Stimulated activated CD8-positive, alpha-beta memory T cell treated with anti-CD3 and anti-CD28 coated beads, Interleukin-15, amount 100 ng/mL, for 1 hour (primary cell): ENCODE data around the gene BMP8A.
A peak's percentile ranks its signal among the peaks of the same experiment; 100 is the strongest.
"Not testable (repeated sequence)": the region's sequence is repeated elsewhere in the genome, so short reads cannot be mapped to it uniquely, and the experiment has no call there.

Source experiments
- DNase-seq: peaks from one replicate; pipeline ENCODE4 v3.0.0-alpha.2; 2020; ENCODE audit warnings: low read depth

BMP8A gene

GRCh38 chr1:39527190-39527579 lies 35.7 kb downstream of the BMP8A start:
- not testable (repeated sequence) for DNase-seq

- no peak for DNase-seq
Observed at GRCh38 chr1:39528082-39528481, 36.6 kb downstream of the BMP8A start.

GRCh38 chr1:39529901-39530535 lies 38.6 kb downstream of the BMP8A start:
- DNase-seq: no peak

DNA sequence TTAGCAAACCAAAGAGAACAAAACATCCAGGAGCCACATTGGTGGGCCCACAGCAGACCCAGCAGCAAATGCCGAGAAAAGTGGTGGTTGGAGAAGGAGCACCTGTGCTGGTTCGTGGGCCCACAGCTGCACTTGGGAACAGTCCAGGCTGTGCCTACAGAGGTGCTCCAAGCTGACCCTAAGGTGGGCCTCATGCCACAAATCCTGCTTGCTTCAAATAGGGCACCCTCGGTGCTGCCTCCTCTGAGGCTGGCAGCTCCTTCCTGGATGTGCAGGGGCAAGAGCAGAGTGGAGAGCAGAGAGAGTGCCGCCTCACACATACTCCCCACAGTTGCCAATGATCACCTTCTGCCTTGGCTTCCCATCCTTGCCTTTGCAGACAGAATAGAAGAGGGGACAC lies 40.1 kb downstream of the BMP8A start:
- no peak for DNase-seq

DNA sequence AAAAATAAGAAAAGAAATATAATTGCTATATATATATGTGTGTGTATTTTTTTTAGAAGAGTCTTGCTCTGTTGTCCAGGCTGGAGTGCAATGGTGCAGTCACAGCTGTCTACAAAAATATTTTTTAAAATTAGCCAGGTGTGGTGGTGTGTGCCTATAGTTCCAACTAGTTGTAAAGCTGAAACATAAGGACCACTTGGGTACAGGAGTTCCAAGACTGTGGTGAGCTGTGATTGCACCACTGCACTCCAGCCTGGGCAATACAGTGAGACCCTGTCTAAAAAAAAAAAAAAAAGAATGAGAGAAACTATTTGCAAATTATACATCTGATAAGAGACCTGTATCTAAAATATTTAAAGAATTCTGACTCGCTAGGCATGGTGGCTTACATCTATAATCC lies 42.0 kb downstream of the BMP8A start:
- no peak for DNase-seq

GRCh38 chr1:39538531-39539251 lies 47.3 kb downstream of the BMP8A start:
- no peak for DNase-seq

DNA sequence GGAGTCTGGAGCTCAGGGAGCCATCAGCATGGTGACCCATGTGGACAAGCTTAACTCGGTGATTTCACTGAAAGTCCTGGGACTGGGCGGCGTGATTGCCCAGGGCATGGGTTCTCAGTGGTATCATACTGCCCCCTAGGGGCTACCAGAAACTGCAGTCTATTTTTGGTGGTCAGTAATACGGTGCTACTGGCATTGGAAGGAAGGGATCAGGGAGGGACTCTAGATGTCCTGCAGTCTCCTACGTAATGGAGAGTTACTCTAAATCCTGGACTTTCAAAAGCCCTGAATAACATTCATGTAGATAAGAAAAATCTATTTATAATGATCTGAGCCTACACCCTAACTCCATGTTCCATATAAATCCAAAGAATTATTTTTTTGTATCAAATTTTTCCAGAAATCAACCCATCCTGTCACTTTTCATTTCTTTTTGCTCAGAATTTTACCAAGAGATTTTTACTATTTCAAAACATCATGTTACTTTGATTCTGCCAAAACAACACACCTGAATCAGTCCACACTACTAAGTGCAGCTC lies 47.9 kb downstream of the BMP8A start:
- peak; percentile 14 for DNase-seq

GRCh38 chr1:39540504-39541031 lies 49.1 kb downstream of the BMP8A start:
- DNase-seq: no peak

DNA sequence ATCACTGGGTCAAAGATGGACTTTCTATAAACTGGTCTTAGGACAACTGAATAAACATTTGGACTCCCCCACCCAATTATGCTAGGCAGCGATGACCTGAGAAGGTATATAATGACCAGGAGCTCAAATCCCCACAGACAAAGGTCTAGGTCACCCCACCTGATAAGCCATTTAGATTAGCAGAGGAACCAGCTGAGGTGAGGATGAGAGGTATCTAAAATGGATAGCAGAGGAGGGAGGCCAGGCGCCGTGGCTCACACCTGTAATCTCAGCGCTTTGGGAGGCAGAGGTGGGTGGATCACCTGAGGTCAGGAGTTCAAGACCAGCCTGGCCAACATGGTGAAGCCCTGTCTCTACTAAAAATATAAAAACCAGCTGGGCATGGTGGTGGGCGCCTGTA lies 51.5 kb downstream of the BMP8A start:
- no peak for DNase-seq

DNA sequence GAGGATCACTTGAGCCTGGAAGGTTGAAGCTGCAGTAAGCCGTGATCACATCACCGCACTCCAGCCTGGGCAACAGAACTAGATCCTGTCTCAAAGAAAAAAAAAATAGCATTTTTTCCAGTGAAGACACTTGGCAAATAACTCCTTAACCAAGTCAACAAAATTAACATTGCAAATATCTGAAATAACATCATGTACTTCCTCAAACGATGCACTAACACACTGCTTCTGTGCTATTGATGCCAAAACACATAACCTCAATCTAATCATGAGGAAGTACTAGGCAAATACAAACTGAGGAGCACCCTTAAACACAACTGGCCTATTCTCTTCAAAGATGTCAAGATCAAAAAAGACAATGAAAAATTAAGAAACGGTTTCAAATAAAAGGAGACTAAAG lies 52.9 kb downstream of the BMP8A start:
- DNase-seq: no peak

- DNase-seq: no peak
Observed at GRCh38 chr1:39545531-39545930, 54.1 kb downstream of the BMP8A start.

GRCh38 chr1:39554277-39554676 lies 62.8 kb downstream of the BMP8A start:
- DNase-seq: no peak

- DNase-seq: no peak
Observed at GRCh38 chr1:39561279-39561678, 69.8 kb downstream of the BMP8A start.

GRCh38 chr1:39562886-39563285 lies 71.5 kb downstream of the BMP8A start:
- DNase-seq: no peak

DNA sequence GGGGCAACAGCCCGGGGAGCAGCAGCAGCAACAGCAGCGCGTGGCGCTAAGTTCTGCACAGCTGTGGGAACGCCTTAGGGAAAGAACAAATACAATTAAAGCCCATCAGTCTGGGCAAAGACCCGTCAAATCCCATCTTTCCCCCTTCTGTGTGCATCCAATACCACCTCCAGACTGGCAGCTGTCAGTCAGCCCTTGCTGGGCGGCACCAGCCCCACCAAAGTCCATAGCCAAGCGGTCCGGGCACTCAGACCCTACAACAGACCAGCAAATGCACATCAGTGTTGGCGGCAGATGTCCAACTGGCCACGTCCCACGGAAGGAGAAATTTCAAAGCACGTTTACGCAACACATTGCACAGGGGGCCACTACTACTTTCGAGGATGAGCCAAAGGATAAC lies 72.2 kb downstream of the BMP8A start:
- no peak for DNase-seq

GRCh38 chr1:39564340-39564739 lies 72.9 kb downstream of the BMP8A start:
- DNase-seq: no peak

DNA sequence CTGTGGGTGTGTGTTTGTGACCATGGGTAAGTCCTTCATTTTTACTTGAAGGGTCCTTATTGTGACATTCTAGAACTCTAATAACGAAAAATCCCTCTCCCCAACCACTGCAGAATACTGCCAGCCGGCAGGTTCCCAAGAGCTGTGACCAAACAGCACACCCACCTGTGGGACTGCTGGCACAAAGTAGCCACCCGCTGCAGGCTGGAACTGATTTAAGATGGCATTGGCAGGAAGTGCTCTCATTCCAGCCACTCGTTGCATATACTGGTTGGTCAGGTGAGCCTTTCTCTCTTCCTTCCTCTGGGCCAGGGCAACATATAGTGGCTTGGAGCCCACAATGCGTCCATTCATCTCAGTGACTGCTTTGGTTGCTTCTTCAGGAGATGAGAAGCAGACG lies 73.5 kb downstream of the BMP8A start:
- no peak for DNase-seq

DNA sequence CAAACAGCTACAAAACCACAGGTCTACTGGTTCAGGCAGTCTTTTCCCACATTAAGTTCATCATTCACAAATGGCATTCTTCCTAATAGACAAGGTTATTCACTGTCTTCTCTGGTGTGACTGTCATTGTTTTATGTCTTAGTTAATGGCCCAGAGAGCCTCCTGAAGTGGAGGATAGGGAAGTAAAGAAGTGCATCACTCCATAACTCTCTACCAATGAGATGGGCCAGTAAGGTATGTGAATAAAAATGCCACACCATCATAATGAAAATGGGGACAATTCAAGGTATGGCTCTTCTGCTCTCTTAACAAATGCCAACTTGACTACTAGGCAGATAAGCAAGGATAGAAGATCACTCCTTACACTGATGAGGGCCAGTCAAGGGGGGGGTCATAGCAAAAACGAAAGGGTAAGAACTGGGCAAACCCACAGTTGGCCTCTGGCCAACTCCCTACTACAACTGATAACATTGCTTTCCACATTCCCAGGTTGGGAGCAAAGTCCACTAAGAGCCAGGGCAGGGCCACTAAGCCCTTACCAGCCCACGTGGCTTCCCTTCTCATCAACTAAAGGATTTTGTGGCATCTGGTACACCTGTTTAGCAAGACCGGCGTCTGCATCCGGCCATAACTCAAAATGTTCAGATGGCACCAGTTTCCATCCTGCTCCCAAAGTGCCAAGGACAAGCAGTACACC lies 75.2 kb downstream of the BMP8A start:
- no peak for DNase-seq

DNA sequence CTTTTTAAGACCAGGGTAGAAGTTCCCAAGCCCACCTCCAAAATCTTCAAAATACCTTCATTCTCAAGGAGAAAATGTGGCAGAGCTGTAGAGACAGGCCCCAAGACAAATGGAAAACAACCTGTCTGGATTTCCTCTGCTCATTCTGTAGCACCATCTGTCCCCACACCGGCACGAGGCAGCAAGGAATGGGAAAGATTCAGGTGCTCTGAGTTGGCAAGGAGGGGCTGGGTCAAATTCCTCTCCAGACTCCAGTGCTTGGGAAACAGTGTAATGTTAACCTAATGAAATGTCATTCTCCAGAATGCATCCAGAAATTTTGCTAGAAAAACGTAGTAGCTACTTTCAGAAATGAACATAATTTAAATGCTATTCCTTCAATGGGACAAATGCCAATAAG lies 75.9 kb downstream of the BMP8A start:
- DNase-seq: no peak

DNA sequence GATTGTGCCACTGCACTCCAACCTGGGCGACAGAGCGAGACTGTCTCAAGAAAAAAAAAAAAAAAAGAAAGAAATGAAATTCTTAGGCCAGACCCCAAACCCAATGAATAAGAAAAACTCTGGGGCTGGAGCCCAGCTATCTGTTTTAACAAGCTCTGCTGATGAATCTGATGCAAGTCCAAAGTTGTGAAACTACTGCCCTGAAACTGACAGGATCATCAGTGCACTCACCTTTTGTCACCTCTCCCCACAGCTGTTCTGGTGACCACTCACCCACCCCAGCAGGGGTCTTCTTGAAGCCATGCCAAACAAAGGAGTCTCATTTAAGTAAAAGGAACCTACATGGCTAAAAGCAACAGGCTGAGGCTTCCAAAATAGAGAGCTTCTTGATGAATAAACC lies 76.8 kb downstream of the BMP8A start:
- DNase-seq: no peak

DNA sequence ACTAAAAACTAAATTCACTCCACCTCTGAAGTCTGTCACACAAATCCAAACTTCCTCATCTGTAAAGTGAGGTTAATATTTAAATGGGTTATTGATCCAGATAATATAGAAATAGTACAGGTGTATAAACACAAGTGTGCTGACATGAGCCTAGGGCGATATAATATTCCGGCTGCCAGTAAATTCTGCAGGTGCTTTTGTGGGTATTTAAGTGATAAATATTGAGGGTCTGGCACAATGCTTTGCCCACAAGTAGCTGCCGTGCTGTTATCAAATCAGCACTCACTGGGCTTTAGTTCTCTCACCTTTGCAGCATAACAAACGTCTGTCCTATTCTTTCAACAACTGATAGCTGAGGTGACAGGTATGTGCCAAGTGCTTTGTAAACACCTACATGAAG lies 77.6 kb downstream of the BMP8A start:
- DNase-seq: no peak

DNA sequence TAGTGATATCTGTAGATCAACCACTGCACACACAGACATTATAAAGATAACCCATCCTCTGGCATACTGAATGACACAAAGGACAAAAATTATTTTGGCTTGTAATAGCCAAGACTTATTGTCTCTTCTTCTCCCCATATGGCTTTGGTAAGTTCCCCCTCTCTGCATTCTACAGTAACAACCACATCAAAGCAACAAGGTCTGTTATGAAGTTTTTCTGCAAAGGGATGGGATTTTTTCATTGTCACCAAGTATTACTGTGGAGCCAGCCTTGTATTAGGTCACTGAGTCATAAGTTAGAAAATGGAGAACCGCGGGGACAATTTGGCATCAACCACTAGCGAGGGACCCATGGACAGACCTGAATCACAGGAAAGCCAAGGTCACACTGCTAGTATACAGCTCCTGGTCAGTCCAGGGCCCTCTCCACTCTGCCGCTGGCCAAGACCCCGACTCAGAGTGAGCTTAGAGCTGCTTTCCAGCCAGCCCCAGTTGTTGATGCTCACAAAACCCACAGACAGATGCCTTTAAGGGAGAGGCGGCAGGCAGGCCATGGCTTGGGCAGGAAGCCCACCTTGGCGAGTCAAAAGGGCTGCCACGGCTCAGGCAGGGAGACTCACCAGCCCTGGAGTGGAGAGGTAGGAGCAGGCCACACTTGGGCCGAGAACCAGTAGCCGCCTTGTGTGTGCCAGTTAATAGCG lies 79.2 kb downstream of the BMP8A start:
- DNase-seq: no peak

- DNase-seq: no peak
Observed at GRCh38 chr1:39571178-39571483, 79.7 kb downstream of the BMP8A start.
